Smooth muscle cell of trachea (primary cell): ENCODE measurements around the gene COX6A1. TPM values are rescaled to one million over a fixed set of nuclear protein-coding genes. Genes with fewer than 3 reads are reported as not detected.

Experiments
- total RNA-seq: library from RNA; depleted of rRNA; stranded (reverse); fragments of >200 nt; gene quantifications from 2 replicates; pipeline ENCODE4 v1.2.1, GENCODE V29; 2014

COX6A1 gene
- total RNA-seq, result 593 and 630 TPM in 2 replicates

DNA sequence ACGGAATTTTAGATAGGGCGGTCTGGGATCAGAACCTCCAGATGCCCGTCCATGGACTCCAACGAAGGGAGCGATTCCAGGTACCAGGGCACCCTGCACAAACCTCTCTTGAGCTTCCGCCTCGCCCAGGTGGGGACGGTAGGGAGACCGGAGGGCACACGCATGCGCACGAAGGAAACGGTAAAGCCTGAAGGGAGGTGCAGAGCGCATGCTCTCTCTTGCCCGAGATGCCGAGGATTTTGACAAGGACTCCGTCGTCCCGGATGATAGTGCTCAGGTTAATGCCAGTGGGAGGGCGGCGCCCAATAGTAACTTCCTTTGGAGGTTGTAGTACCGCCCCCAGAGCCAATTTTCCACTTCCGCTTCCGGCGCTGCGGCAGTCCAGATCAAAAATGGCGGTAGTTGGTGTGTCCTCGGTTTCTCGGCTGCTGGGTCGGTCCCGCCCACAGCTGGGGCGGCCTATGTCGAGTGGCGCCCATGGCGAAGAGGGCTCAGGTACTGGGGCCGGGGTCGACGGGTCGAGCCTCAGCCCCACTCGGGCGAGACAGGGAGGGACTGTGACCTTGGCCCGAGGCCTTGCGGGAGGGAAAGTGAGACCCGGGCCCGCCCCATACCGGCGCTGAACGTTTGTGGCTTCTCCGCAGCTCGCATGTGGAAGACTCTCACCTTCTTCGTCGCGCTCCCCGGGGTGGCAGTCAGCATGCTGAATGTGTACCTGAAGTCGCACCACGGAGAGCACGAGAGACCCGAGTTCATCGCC is at the start of gene COX6A1:
Gene COX6A1 (plus strand): TSS at position 379 of the 760 bp plus-strand sequence. CDS start 14 bp downstream, at position 393.

GRCh38 chr12:120445911-120446843 is 8.3 kb downstream of the COX6A1 start, which contains the start of the genes GATC and TRIAP1:
Gene GATC (plus strand): TSS chr12:120446444. CDS start chr12:120446481, 37 bp downstream.
Gene TRIAP1 (minus strand): TSS chr12:120446384. CDS start chr12:120446372, 12 bp downstream.

GRCh38 chr12:120469450-120470149 is 31.7 kb downstream of the COX6A1 start, which contains the start of gene SRSF9:
Gene SRSF9 (minus strand): TSS chr12:120469748. CDS start chr12:120469609, 139 bp downstream.

Other genes with a start within 250 kb of the COX6A1 start
- gene GCN1, start 243.4 kb upstream of the COX6A1 start, total RNA-seq, result 121 and 146 TPM in 2 replicates
- 3,932 and 4,893 TPM in 2 replicates for gene RPLP0, start 237.0 kb upstream of the COX6A1 start, total RNA-seq
- gene PXN, start 172.4 kb upstream of the COX6A1 start, total RNA-seq, result 39.4 and 57.0 TPM in 2 replicates
- under 0.01 TPM in 2 replicates for gene RNU4-2, start 146.2 kb upstream of the COX6A1 start, total RNA-seq
- under 0.01 TPM in 2 replicates for gene RNU4-1, start 144.9 kb upstream of the COX6A1 start, total RNA-seq
- gene SIRT4, start 135.8 kb upstream of the COX6A1 start, total RNA-seq, result 1.8 and 1.9 TPM in 2 replicates
- gene PLA2G1B, start 110.3 kb upstream of the COX6A1 start, total RNA-seq, result 0.33 TPM in 1 of 2 replicates, not detected in the other
- not detected in 2 replicates for gene MSI1, start 68.9 kb upstream of the COX6A1 start, total RNA-seq
- 23.0 and 24.9 TPM in 2 replicates for gene TRIAP1, start 8.3 kb downstream of the COX6A1 start, total RNA-seq
- gene GATC, start 8.3 kb downstream of the COX6A1 start, total RNA-seq, result 17.4 and 23.4 TPM in 2 replicates
- 162 and 218 TPM in 2 replicates for gene SRSF9, start 31.6 kb downstream of the COX6A1 start, total RNA-seq
- gene DYNLL1, start 58.0 kb downstream of the COX6A1 start, total RNA-seq, result 178 and 248 TPM in 2 replicates
- gene COQ5, start 91.0 kb downstream of the COX6A1 start, total RNA-seq, result 33.1 and 46.1 TPM in 2 replicates
- 173 and 233 TPM in 2 replicates for gene RNF10, start 96.2 kb downstream of the COX6A1 start, total RNA-seq
- 32.4 and 63.1 TPM in 2 replicates for gene POP5, start 143.3 kb downstream of the COX6A1 start, total RNA-seq
- gene CABP1, start 202.5 kb downstream of the COX6A1 start, total RNA-seq, result 0.66 and 1.9 TPM in 2 replicates
- gene MLEC, start 249.0 kb downstream of the COX6A1 start, total RNA-seq, result 136 and 137 TPM in 2 replicates